ENCODE data around the gene RAMP2.
"Not testable (repeated sequence)": the region's sequence is repeated elsewhere in the genome, so short reads cannot be mapped to it uniquely, and the experiment has no call there.

Gene RAMP2

GRCh38 chr17:42769964-42770363, 8.9 kb downstream of the RAMP2 start:
- FAIRE-seq: not testable (repeated sequence)

GRCh38 chr17:42772945-42773289, 11.9 kb downstream of the RAMP2 start:
- no peak for FAIRE-seq

GRCh38 chr17:42773290-42774035, 12.4 kb downstream of the RAMP2 start, which contains the start of gene VPS25:
VPS25 (plus strand) TSS chr17:42773449; CDS start chr17:42773476, 27 bp downstream.
- no peak for FAIRE-seq

- no peak for FAIRE-seq
These were observed 13.2 kb downstream of the RAMP2 start for GRCh38 chr17:42774066-42774745.

- no peak for FAIRE-seq
These were observed 14.6 kb downstream of the RAMP2 start for GRCh38 chr17:42775534-42776098.

- FAIRE-seq: no peak
These were observed 17.5 kb downstream of the RAMP2 start for GRCh38 chr17:42778570-42778969.

- FAIRE-seq: no peak
These were observed 18.4 kb downstream of the RAMP2 start for GRCh38 chr17:42779304-42779935.

- FAIRE-seq: no peak
These were observed 19.2 kb downstream of the RAMP2 start, which contains the start of gene WNK4 for GRCh38 chr17:42779936-42780850. WNK4 (plus strand) TSS chr17:42780610; CDS start chr17:42780699, 89 bp downstream.

DNA sequence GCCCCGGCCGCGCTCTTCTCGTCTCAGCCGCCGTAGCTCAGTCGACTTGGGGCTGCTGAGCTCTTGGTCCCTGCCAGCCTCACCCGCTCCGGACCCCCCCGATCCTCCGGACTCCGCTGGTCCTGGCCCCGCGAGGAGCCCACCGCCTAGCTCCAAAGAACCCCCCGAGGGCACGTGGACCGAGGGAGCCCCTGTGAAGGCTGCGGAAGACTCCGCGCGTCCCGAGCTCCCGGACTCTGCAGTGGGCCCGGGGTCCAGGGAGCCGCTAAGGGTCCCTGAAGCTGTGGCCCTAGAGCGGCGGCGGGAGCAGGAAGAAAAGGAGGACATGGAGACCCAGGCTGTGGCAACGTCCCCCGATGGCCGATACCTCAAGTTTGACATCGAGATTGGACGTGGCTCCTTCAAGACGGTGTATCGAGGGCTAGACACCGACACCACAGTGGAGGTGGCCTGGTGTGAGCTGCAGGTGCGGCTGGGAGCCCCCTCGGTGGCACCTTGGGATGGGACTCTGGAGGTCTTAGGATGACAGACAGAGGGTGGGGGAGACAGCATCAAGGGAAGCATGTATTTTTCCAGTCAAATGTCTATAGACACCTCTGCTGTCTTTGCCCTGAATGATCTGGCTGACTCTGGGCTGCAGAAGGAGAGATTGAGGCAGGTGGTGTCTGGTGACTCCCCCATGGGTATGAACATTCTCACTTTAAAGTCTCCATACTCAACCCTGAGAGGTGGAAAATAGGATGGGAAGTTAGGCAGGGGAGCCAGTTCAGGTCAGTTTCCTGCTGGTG, 20.0 kb downstream of the RAMP2 start:
- FAIRE-seq: no peak

DNA sequence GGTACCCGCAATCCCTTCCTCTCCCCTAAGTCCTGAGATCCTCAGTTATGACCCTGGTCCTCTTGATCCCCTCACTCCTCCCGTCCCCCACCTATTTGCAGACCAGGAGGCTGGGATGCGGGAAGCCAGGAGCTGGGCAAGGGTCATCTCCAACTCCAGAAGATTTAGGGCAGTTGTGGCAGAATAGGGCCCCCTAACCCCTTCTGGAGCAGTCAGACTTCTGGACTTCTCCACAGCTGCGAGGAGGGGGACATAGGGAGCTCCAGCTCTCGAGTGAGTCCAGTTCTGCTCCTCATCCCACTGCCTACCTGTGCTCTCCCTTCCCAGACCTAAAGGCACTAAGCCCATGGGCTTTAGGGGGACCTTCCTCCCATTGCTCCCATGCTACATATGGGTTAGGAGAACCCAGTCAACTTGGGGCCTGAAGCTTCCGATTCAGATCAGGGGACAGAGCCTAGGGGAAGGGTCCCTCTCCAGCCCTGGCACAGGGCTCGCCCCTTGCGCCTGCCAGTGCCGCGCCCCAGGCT, 20.7 kb downstream of the RAMP2 start:
- no peak for FAIRE-seq

GRCh38 chr17:42782166-42783061, 21.4 kb downstream of the RAMP2 start:
- no peak for FAIRE-seq

DNA sequence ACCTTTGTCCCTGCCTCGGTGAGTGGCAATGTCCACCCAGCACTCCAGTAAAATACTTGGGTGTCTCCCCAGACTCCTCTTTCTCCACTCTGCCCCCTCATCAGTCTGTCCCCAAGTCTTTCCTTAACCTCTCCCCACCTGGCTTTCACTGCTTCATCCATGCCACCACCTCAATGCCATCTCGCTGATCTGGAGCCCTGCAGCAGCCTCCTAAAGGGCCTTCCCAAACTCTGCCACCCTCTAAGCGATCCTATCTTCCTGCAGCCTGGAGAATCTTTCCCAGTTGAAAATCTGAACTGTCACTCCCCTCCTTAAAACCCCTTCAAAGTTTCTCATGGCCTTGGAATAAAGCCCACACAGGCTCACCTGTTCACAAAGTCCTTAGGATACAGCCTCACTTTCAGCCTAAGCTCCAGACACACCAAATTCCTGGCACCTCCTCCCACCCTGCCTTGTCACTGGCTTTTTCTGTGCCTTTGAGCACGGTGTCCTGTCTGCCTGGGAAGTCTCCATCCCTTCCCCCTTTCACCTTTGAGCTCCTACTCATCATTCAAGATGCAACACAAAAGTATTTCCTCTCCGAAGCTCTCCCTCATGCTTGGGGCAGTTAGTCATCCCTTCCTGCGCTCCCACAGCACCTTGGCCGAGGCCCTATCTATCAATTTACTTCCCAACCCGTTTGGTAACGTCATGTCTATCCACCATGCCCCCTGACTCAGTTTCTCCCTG, 22.2 kb downstream of the RAMP2 start:
- FAIRE-seq: no peak

DNA sequence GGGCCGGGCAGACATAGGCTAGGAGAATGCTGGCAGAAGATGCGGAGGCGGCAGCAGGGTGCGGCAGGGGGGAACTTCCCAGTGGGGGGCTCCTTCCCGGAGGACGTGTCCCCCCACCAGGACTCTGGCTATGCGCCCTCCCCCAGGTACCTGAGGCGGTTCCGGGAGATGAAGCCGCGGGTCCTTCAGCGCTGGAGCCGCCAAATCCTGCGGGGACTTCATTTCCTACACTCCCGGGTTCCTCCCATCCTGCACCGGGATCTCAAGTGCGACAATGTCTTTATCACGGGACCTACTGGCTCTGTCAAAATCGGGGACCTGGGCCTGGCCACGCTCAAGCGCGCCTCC, 22.7 kb downstream of the RAMP2 start:
- FAIRE-seq: no peak

DNA sequence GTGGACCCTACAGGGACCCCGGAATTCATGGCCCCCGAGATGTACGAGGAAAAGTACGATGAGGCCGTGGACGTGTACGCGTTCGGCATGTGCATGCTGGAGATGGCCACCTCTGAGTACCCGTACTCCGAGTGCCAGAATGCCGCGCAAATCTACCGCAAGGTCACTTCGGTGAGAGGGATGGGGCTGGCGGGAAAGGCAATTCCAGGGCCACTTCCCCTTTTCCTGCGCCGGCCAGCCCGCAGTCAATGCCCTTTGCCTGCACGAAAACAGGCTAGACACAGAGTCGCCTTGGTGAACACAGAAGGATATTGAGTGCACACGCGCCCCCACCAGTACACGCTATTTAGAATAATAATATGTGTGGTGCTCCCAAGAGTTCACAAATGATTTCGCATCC, 23.4 kb downstream of the RAMP2 start:
- no peak for FAIRE-seq

DNA sequence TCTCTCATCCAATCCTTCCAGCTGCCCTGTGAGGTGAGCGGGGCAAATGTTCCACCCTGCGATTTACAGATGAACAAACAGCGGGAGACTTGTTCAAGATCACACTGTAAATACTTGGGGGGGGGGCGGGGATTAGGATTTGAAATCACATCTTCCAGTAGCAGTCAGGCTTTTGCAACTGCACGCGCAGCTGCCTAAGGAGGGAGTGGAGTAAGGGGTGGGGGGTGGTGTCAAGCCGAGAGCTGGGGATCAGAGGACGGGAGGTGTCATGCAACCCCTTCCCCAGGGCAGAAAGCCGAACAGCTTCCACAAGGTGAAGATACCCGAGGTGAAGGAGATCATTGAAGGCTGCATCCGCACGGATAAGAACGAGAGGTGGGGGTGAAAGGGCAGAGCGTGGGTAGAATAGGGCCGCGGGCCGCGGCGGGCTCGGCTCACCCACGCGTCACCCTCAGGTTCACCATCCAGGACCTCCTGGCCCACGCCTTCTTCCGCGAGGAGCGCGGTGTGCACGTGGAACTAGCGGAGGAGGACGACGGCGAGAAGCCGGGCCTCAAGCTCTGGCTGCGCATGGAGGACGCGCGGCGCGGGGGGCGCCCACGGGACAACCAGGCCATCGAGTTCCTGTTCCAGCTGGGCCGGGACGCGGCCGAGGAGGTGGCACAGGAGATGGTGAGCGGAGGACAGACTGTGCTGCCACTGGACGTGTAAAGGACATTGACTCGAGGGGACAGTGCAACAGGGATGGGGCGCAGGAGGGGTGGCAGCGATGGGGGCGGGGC, 24.0 kb downstream of the RAMP2 start:
- no peak for FAIRE-seq

DNA sequence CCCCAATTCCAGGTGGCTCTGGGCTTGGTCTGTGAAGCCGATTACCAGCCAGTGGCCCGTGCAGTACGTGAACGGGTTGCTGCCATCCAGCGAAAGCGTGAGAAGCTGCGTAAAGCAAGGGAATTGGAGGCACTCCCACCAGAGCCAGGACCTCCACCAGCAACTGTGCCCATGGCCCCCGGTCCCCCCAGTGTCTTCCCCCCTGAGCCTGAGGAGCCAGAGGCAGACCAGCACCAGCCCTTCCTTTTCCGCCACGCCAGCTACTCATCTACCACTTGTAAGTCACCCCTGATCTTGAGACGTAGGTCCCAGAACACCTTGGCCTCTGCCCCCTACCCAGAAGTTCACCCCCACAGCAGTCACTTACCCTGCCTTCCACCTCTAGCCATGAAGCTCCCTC, 26.2 kb downstream of the RAMP2 start:
- FAIRE-seq: no peak

GRCh38 chr17:42791948-42792347, 30.9 kb downstream of the RAMP2 start:
- FAIRE-seq: no peak

DNA sequence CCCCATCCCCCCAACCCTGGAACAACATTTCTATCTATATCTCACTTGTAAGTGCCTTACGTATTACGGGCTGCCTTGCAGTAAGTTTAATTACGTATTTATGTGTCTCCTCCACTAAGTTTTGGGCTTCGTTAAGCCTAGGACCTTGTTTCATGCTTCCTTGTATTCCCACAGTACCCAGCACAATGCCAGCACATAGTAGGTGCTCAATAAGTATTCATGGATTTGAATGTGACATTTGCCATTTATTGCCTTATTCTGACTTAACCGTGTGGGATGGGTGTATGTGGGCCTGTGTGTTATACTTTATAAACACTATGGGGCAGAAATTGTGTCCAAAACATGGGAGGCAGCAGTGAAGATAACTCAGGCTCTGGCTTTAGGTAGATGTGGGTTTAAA, 31.5 kb downstream of the RAMP2 start:
- FAIRE-seq: no peak

- no peak for FAIRE-seq
These were observed 34.0 kb downstream of the RAMP2 start for GRCh38 chr17:42795061-42795460.

All from endometrium (tissue), 2 donors.